IMR-90 (cell line): ENCODE results near the gene ATG10. TPM values are rescaled to one million over a fixed set of nuclear protein-coding genes. Genes with fewer than 3 reads are reported as not detected.

Experiments
- ATAC-seq: fragments of 200-7000 bp; cut with Tn5 transposase; 2 replicates; pipeline ENCODE4 v1.9.1; 2020; ENCODE audit warnings: low read depth, mild to moderate bottlenecking, moderate library complexity
- BruUV-seq: library from RNA; stranded (reverse); fragments of 400-500 nt; replicated peaks from 2 replicates; lab custom pipeline; 2021; lab: Mats Ljungman, UMichigan
- CTCF ChIA-PET: fragments of 300-600 bp; formaldehyde crosslinking; extraction: SDS; loops from one replicate; lab custom pipeline; 2021; ENCODE audit warnings: antibody characterized with exemption; lab: Yijun Ruan, JAX
- POLR2A ChIA-PET: fragments of 300-600 bp; sonication (Branson Sonifier 250); formaldehyde crosslinking; loops from one replicate; lab custom pipeline; 2022; ENCODE audit warnings: antibody characterized with exemption; ENCODE audit not compliant: unreplicated experiment; lab: Charles Lee
- DNase-seq: peaks from one replicate; pipeline ENCODE4 v3.0.0; 2013
- H2AFZ ChIP-seq: replicated peaks from 2 replicates; pipeline ENCODE3; 2013; ENCODE audit warnings: low read length, mild to moderate bottlenecking; ENCODE audit not compliant: poor library complexity
- H2AK5ac ChIP-seq: 2 replicates; pipeline ENCODE4 v1.6.1; 2013; ENCODE audit warnings: low read depth, low read length, inconsistent platforms
- H2AK9ac ChIP-seq: replicated peaks from 2 replicates; pipeline ENCODE3; 2013; ENCODE audit warnings: mild to moderate bottlenecking, low read depth, low read length, moderate library complexity; ENCODE audit not compliant: poor library complexity
- H2BK120ac ChIP-seq: 2 replicates; pipeline ENCODE4 v1.6.1; 2013; ENCODE audit warnings: low read depth, low read length, inconsistent platforms
- H2BK15ac ChIP-seq: 3 replicates; pipeline ENCODE4 v1.6.1; 2013; ENCODE audit warnings: low read depth, low read length, inconsistent platforms
- H2BK20ac ChIP-seq: 2 replicates; pipeline ENCODE4 v1.6.1; 2013; ENCODE audit warnings: low read depth, mild to moderate bottlenecking, inconsistent platforms, low read length, moderate library complexity
- H2BK5ac ChIP-seq: 2 replicates; pipeline ENCODE4 v1.6.1; 2013; ENCODE audit warnings: mild to moderate bottlenecking, low read depth, low read length, inconsistent platforms; ENCODE audit not compliant: poor library complexity, severe bottlenecking
- H3K14ac ChIP-seq: replicated peaks from 2 replicates; pipeline ENCODE4 v1.6.1; 2013; ENCODE audit warnings: low read depth, low read length, inconsistent platforms
- H3K18ac ChIP-seq: 2 replicates; pipeline ENCODE4 v1.6.1; 2013; ENCODE audit warnings: low read depth, low read length, control low read depth
- H3K23ac ChIP-seq: 2 replicates; pipeline ENCODE4 v1.6.1; 2013; ENCODE audit warnings: low read depth, low read length, inconsistent platforms
- H3K27ac ChIP-seq: 2 replicates; pipeline ENCODE4 v1.5.1; 2013; ENCODE audit warnings: mild to moderate bottlenecking, control low read depth, low read length; ENCODE audit not compliant: insufficient read depth
- H3K27me3 ChIP-seq: 2 replicates; pipeline ENCODE4 v1.6.1; 2013; ENCODE audit warnings: low read length; ENCODE audit not compliant: control insufficient read depth, insufficient read depth
- H3K36me3 ChIP-seq: 2 replicates; pipeline ENCODE4 v1.6.1; 2013; ENCODE audit warnings: low read length, mixed read lengths; ENCODE audit not compliant: control insufficient read depth, insufficient read depth
- H3K4ac ChIP-seq: 2 replicates; pipeline ENCODE4 v1.6.1; 2013; ENCODE audit warnings: low read depth, low read length, inconsistent platforms
- H3K4me1 ChIP-seq: 2 replicates; pipeline ENCODE4 v1.6.1; 2013; ENCODE audit warnings: low read length, mixed read lengths; ENCODE audit not compliant: control insufficient read depth, insufficient read depth
- H3K4me2 ChIP-seq: 2 replicates; pipeline ENCODE4 v1.6.1; 2013; ENCODE audit warnings: low read depth, mild to moderate bottlenecking, control low read depth, low read length, moderate library complexity
- H3K4me3 ChIP-seq: 2 replicates; pipeline ENCODE4 v1.5.1; 2013; ENCODE audit warnings: low read depth, mild to moderate bottlenecking, control low read depth, low read length, moderate library complexity; ENCODE audit not compliant: insufficient read depth
- H3K56ac ChIP-seq: 2 replicates; pipeline ENCODE4 v1.6.1; 2013; ENCODE audit warnings: low read length, inconsistent platforms; ENCODE audit not compliant: insufficient read depth; ENCODE audit errors: extremely low read depth
- H3K79me1 ChIP-seq, 2 experiments: 2 replicates each; pipeline ENCODE4 v1.6.1; 2013; ENCODE audit warnings: low read length in 2 of 2, inconsistent platforms in 1 of 2, low read depth in 1 of 2
- H3K9ac ChIP-seq: 2 replicates; pipeline ENCODE4 v1.6.1; 2013; ENCODE audit warnings: low read depth, low read length, control low read depth
- H3K9me1 ChIP-seq: 2 replicates; pipeline ENCODE4 v1.6.1; 2013; ENCODE audit warnings: low read length, inconsistent platforms; ENCODE audit not compliant: insufficient read depth
- H3K9me3 ChIP-seq: 2 replicates; pipeline ENCODE4 v1.6.1; 2013; ENCODE audit warnings: low read length; ENCODE audit not compliant: control insufficient read depth, insufficient read depth
- H4K20me1 ChIP-seq: 2 replicates; pipeline ENCODE4 v1.6.1; 2013; ENCODE audit warnings: low read length, inconsistent platforms; ENCODE audit not compliant: insufficient read depth
- H4K5ac ChIP-seq: 2 replicates; pipeline ENCODE4 v1.6.1; 2013; ENCODE audit warnings: mild to moderate bottlenecking, low read depth, low read length, control low read depth
- H4K8ac ChIP-seq, 2 experiments: 2 replicates each; pipeline ENCODE4 v1.6.1; 2013; ENCODE audit warnings: low read depth in 2 of 2, low read length in 2 of 2, control low read depth in 1 of 2, inconsistent platforms in 1 of 2
- H4K91ac ChIP-seq: 2 replicates; pipeline ENCODE4 v1.6.1; 2013; ENCODE audit warnings: low read depth, low read length, inconsistent platforms; ENCODE audit not compliant: insufficient read depth
- BHLHE40 ChIP-seq: fragments of 150-350 bp; IDR thresholded peaks from 2 replicates; pipeline ENCODE4 v1.6.1; 2016; ENCODE audit warnings: mild to moderate bottlenecking, low read depth, low read length
- CEBPB ChIP-seq: IDR thresholded peaks from 2 replicates; pipeline ENCODE4 v1.6.1; 2012; ENCODE audit warnings: low read depth, low read length, improper control_type of control experiment
- CHD1 ChIP-seq: IDR thresholded peaks from 2 replicates; pipeline ENCODE4 v1.6.1; 2012; ENCODE audit warnings: low read depth, low read length, improper control_type of control experiment
- FOS ChIP-seq: fragments of 150-350 bp; IDR thresholded peaks from 2 replicates; pipeline ENCODE4 v1.6.1; 2016; ENCODE audit warnings: low read depth, low read length
- MAFK ChIP-seq: IDR thresholded peaks from 2 replicates; pipeline ENCODE4 v1.6.1; 2012; ENCODE audit warnings: low read depth, low read length, improper control_type of control experiment
- MAZ ChIP-seq: IDR thresholded peaks from 2 replicates; pipeline ENCODE4 v1.6.1; 2012; ENCODE audit warnings: low read depth, mild to moderate bottlenecking, low read length, improper control_type of control experiment, moderate library complexity, borderline replicate concordance
- NFE2L2 ChIP-seq: fragments of 150-350 bp; IDR thresholded peaks from 2 replicates; pipeline ENCODE4 v1.6.1; 2016; ENCODE audit warnings: low read depth, mild to moderate bottlenecking, low read length
- RCOR1 ChIP-seq: IDR thresholded peaks from 2 replicates; pipeline ENCODE4 v1.6.1; 2012; ENCODE audit warnings: mild to moderate bottlenecking, low read length, improper control_type of control experiment; ENCODE audit not compliant: insufficient replicate concordance
- RFX5 ChIP-seq: IDR thresholded peaks from 2 replicates; pipeline ENCODE4 v1.8.0; 2012; ENCODE audit warnings: low read depth, mild to moderate bottlenecking, low read length, moderate library complexity
- SMC3 ChIP-seq: fragments of 150-350 bp; IDR thresholded peaks from 2 replicates; pipeline ENCODE4 v1.6.1; 2016; ENCODE audit warnings: low read depth, mild to moderate bottlenecking, antibody characterized with exemption, low read length, moderate library complexity
- WGBS, 2 experiments: methylation state at CpG; one replicate each; pipeline versions ENCODE4 v1.1.5 to v1.1.7; 2013; ENCODE audit warnings: missing lambda C conversion rate in 2 of 2; ENCODE audit not compliant: insufficient read length in 1 of 2; ENCODE audit errors: extremely low coverage in 2 of 2; 5-methylcytosine and 5-hydroxymethylcytosine counted together
- dilution Hi-C: fragments of 300-500 bp; cut with HindIII; formaldehyde crosslinking; loops from one replicate; pipeline ENCODE4 v1.14.3; 2018; ENCODE audit warnings: low sequenced_read_pairs; ENCODE audit not compliant: unreplicated experiment
- in situ Hi-C: fragments of 300-500 bp; cut with MboI; formaldehyde crosslinking; loops from 3 replicates; pipeline ENCODE4 v1.14.3; 2019; ENCODE audit warnings: low sequenced_read_pairs, inconsistent platforms, mixed read lengths
- intact Hi-C: fragments of 100-400 bp; cut with micrococcal nuclease; formaldehyde crosslinking; loops from 2 replicates; pipeline ENCODE4 v1.10.0; 2022
- polyA plus RNA-seq, 3 experiments: library from polyadenylated mRNA; depleted of rRNA; stranded (reverse); fragments of >200 nt; gene quantifications; 2 replicates each; pipeline ENCODE4 v1.2.3, GENCODE V29; 2012; ENCODE audit warnings: low replicate concordance in 1 of 3
- total RNA-seq: library from RNA; depleted of rRNA; stranded (reverse); fragments of >200 nt; gene quantifications from 2 replicates; pipeline ENCODE4 v1.2.3, GENCODE V29; 2012
- TF ChIP-seq, protein P1 (sequence below): fragments of 150-350 bp; IDR thresholded peaks from 2 replicates; pipeline ENCODE4 v1.6.1; 2016; ENCODE audit warnings: low read depth, mild to moderate bottlenecking, low read length, moderate library complexity, borderline replicate concordance

ATG10 gene
- total and polyA plus RNA-seq, 2 of the 4 experiments (the other 2 are of a cell fraction) = 3.4 to 8.1 TPM

DNA sequence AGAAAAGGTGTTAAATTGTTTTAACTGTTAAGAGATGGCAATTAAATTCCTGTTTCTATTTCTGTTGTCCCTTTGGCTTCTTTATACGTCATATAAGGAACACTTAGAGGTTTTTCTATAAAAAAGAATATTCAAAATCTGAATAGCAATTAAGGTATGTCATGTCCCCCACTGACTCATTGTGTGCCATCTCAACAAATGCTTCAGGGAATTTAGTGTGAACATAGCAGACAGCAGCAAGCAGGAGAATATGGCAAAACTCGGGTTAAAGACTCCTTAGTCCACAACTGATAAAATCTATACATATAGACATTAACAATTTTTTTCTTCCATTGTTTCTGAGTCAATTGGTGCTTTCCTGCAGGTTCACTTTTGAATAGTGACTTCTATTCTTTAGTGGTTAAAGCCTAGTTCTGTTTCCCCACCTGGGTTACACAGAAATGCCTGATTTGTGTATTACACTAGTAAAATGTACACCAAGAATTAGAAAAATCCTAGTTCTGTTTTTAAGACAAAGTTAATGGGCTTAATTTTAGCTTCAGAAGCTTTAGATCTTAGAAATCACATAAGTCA lies 324.2 kb downstream of the ATG10 start:
- ATAC-seq = no peak
- H3K36me3 ChIP-seq = no peaks in the 10 kb centered on the region
- H2BK120ac ChIP-seq = no peak overlapping the region
- no peak overlapping the region for H3K18ac ChIP-seq
- ChIA-PET CTCF (interaction anchor here (1.5 kb wide), 1 partner anchor 16 kb away, joined by 3 read pairs; no protein-coding TSS in a partner anchor), POLR2A (no interaction called here)
- no peaks in the 10 kb centered on the region for H3K9me3 ChIP-seq
- H3K79me1 ChIP-seq = no peaks in the 10 kb centered on the region
- no peak overlapping the region for H3K4me2 ChIP-seq
- 0 out of 2 replicates have a peak, but pooled peaks cover 2% of the 10 kb centered on the region for H3K4me1 ChIP-seq
- no TSS peak for BruUV-seq
- TF ChIP-seq SMC3 (no peak), RCOR1 (no peak), RFX5 (no peak), BHLHE40 (no peak), MAZ (no peak), NFE2L2 (no peak), CHD1 (no peak), MAFK (no peak), CEBPB (no peak), FOS (no peak)
- TF ChIP-seq, protein P1, sequence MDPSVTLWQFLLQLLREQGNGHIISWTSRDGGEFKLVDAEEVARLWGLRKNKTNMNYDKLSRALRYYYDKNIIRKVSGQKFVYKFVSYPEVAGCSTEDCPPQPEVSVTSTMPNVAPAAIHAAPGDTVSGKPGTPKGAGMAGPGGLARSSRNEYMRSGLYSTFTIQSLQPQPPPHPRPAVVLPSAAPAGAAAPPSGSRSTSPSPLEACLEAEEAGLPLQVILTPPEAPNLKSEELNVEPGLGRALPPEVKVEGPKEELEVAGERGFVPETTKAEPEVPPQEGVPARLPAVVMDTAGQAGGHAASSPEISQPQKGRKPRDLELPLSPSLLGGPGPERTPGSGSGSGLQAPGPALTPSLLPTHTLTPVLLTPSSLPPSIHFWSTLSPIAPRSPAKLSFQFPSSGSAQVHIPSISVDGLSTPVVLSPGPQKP = no peak
- no peak overlapping the region for H2AK5ac ChIP-seq
- no peaks in the 10 kb centered on the region for H4K20me1 ChIP-seq
- no peak overlapping the region for H4K8ac ChIP-seq
- intact Hi-C loops = no loop called here
- H4K91ac ChIP-seq = no peak overlapping the region
- H3K4ac ChIP-seq = no peak overlapping the region
- H3K23ac ChIP-seq = no peak overlapping the region
- H2AK9ac ChIP-seq = no peak overlapping the region
- no peak for DNase-seq
- no peak overlapping the region for H3K27ac ChIP-seq
- no peak overlapping the region for H2AFZ ChIP-seq
- no peak overlapping the region for H2BK5ac ChIP-seq
- no peak overlapping the region for H3K9ac ChIP-seq
- H3K27me3 ChIP-seq = no peaks in the 10 kb centered on the region
- H3K4me3 ChIP-seq = no peak overlapping the region
- H4K5ac ChIP-seq = no peak overlapping the region
- in situ Hi-C loops = no loop called here
- no peak overlapping the region for H3K14ac ChIP-seq
- no peak overlapping the region for H2BK20ac ChIP-seq
- no peak overlapping the region for H2BK15ac ChIP-seq
- no peaks in the 10 kb centered on the region for H3K9me1 ChIP-seq
- no CpG with 5 or more reads among the region's 2 CpGs for WGBS, 2 experiments
- no peak overlapping the region for H3K56ac ChIP-seq
- dilution Hi-C loops = no loop called here
